Measurements from ENCODE around the gene NEURL4. TPM values are rescaled to one million over a fixed set of nuclear protein-coding genes. Genes with fewer than 3 reads are reported as not detected.
A peak's percentile ranks its signal among the peaks of the same experiment; 100 is the strongest.

Gene NEURL4
- total and polyA plus RNA-seq, 2 donors (not counting 1 experiment from before 2014, with no cell fraction given): 54.6 to 85.2 TPM

DNA sequence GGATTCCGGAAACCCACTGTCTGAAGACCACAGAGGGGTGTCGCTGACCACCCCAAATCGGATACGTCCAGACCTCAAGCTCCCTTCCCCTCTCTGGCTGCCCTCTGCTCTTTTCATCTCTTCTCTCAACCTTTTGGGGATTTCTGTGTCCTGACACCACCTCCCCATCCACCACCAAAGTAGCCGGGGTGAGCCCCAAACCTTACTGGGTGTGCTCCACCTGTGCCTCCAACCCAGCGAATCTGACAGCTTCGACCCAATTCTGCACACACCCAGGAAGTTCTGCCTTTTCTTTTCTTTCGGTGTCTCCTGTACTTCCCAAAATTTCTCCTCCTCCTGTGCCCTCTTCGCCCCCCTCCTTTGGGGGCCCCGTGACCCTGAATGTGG lies 23.4 kb upstream of the NEURL4 start:
- no peaks in the 10 kb centered on the region for H3K27me3 Mint-ChIP-seq
- Histone ChIP-seq H4K20me1 (ENCODE audit: control insufficient read depth, insufficient read depth, low read length, poor library complexity, severe bottlenecking) (peaks cover 17% of the 10 kb centered on the region), H3K9me3 (ENCODE audit: control extremely low read depth in 1 of 3, control insufficient read depth in 2 of 3, insufficient read depth in 1 of 3, low read length in 2 of 3) (no peaks in the 10 kb centered on the region), H3K79me2 (ENCODE audit: control insufficient read depth, insufficient read depth, low read length) (peaks cover 14% of the 10 kb centered on the region), H3K4me3 (ENCODE audit: control extremely low read depth in 1 of 5, extremely low read depth in 1 of 5, insufficient read depth in 1 of 5, low read depth in 2 of 5, low read length in 4 of 5) (peak overlapping the region; percentile 35 to 92 (median 84)), H3K36me3 (replicated peaks in 1 of 2; ENCODE audit: control extremely low read depth in 1 of 2, control insufficient read depth in 1 of 2, extremely low read depth in 1 of 2, insufficient read depth in 2 of 2, low read length in 1 of 2) (peaks cover 2 to 16% of the 10 kb centered on the region in 2 experiments), H3K4me1 (ENCODE audit: control insufficient read depth in 2 of 2, insufficient read depth in 2 of 2, low read length in 2 of 2) (peaks cover 14 to 41% of the 10 kb centered on the region in 2 donors), H2AFZ (ENCODE audit: insufficient read depth, low read depth, low read length, poor library complexity, severe bottlenecking) (peak overlapping the region; percentile 88), H3K27me3 (replicated peaks in 1 of 4; ENCODE audit: control extremely low read depth in 1 of 4, control insufficient read depth in 3 of 4, insufficient read depth in 4 of 4, low read length in 3 of 4) (no peaks in the 10 kb centered on the region), H3K27ac (ENCODE audit: low read length in 2 of 2) (peak overlapping the region; percentile 63 to 90), H3K9ac (ENCODE audit: low read length) (peak overlapping the region; percentile 86), H3K4me2 (replicated peaks; ENCODE audit: low read depth, low read length, poor library complexity, severe bottlenecking) (peak overlapping the region; percentile 97)
- H3K27ac Mint-ChIP-seq: peak overlapping the region; percentile 91
- H3K4me3 Mint-ChIP-seq: peak overlapping the region; percentile 94
- ATAC-seq (ENCODE audit: low read depth) (no peak), DNase-seq (no peak)
- CTCF ChIA-PET: interaction anchor here (0.8 to 4.1 kb wide), 4 partner anchors 16 to 237 kb away, joined by 3 to 31 read pairs (median 13); partner anchors contain the start of genes ACAP1, NEURL4, SENP3 and SOX15
- 28% methylated on average over 10 of the region's 10 CpGs for WGBS (ENCODE audit: insufficient coverage)
- TF ChIP-seq, protein P1, sequence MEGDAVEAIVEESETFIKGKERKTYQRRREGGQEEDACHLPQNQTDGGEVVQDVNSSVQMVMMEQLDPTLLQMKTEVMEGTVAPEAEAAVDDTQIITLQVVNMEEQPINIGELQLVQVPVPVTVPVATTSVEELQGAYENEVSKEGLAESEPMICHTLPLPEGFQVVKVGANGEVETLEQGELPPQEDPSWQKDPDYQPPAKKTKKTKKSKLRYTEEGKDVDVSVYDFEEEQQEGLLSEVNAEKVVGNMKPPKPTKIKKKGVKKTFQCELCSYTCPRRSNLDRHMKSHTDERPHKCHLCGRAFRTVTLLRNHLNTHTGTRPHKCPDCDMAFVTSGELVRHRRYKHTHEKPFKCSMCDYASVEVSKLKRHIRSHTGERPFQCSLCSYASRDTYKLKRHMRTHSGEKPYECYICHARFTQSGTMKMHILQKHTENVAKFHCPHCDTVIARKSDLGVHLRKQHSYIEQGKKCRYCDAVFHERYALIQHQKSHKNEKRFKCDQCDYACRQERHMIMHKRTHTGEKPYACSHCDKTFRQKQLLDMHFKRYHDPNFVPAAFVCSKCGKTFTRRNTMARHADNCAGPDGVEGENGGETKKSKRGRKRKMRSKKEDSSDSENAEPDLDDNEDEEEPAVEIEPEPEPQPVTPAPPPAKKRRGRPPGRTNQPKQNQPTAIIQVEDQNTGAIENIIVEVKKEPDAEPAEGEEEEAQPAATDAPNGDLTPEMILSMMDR (IDR thresholded peaks at IDR 0.05): no peak
- no peak for TF ChIP-seq EZH2 (IDR thresholded peaks at IDR 0.05; ENCODE audit: borderline replicate concordance, insufficient read depth, low read depth, low read length, poor library complexity, severe bottlenecking)
- POLR2A ChIA-PET: interaction anchor here (0.6 to 2.1 kb wide), 3 partner anchors 9 to 16 kb away, joined by 3 to 7 read pairs (median 6); partner anchors contain the start of gene ACAP1
- peaks cover 38% of the 10 kb centered on the region for H3K4me1 Mint-ChIP-seq
- H3K9me3 Mint-ChIP-seq (ENCODE audit: insufficient read depth): no peaks in the 10 kb centered on the region
- intact Hi-C loops (cut with micrococcal nuclease): loop anchor here (1.0 to 2.0 kb wide), 3 partner anchors 23 to 52 kb away; partner anchors contain the start of genes GPS2, NEURL4 and TMEM256

Measured in B cell (primary cell).